Gastroesophageal sphincter (tissue), 3 donors: ENCODE results near the gene RASSF5.

Source experiments
- POLR2A ChIP-seq, 2 donors: fragments of 450-650 bp; IDR thresholded peaks; one replicate each; pipeline ENCODE4 v1.6.1; 2017; ENCODE audit warnings: antibody characterized with exemption in 2 of 2, mild to moderate bottlenecking in 2 of 2, moderate library complexity in 1 of 2
- TF ChIP-seq, protein P1 (sequence below), 4 experiments: fragments of 200-600 bp in 2 of 4; fragments of 450-650 bp in 2 of 4; sonication (generic) in 1 of 4; IDR thresholded peaks; one replicate each; pipeline ENCODE4 v1.5.1; 2017 to 2019; ENCODE audit warnings: antibody characterized with exemption in 4 of 4, mild to moderate bottlenecking in 2 of 4, moderate library complexity in 2 of 4

DNA sequence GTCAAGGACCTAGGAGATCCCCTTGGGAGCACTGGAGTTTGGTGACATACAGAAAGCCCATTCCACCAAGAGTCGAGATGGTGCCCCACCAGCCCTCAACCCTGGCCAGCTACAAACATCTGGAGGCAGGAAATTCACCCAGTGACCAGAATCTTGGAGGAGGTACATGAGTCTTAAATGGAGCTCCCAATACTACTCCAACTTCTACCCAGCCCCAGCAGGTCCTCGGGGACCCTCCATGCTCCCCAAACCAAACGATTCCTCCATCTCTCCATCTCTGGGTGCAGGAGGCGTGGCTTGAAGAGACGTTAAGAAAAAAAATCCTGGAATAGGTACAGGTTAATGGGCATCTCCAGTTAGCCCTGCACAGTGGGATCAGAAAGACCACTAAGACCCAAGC lies 5.5 kb upstream of the RASSF5 start:
- TF ChIP-seq POLR2A (IDR thresholded peaks at IDR 0.05), result no peak
- TF ChIP-seq, protein P1, sequence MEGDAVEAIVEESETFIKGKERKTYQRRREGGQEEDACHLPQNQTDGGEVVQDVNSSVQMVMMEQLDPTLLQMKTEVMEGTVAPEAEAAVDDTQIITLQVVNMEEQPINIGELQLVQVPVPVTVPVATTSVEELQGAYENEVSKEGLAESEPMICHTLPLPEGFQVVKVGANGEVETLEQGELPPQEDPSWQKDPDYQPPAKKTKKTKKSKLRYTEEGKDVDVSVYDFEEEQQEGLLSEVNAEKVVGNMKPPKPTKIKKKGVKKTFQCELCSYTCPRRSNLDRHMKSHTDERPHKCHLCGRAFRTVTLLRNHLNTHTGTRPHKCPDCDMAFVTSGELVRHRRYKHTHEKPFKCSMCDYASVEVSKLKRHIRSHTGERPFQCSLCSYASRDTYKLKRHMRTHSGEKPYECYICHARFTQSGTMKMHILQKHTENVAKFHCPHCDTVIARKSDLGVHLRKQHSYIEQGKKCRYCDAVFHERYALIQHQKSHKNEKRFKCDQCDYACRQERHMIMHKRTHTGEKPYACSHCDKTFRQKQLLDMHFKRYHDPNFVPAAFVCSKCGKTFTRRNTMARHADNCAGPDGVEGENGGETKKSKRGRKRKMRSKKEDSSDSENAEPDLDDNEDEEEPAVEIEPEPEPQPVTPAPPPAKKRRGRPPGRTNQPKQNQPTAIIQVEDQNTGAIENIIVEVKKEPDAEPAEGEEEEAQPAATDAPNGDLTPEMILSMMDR (IDR thresholded peaks at IDR 0.05), result no peak
